OCI-LY1 (cell line): ENCODE measurements around the gene ZNF672.

Source experiments
- H2AFZ ChIP-seq: fragments of 200-600 bp; sonication (generic), shearing (Covaris generic); 2 replicates; pipeline ENCODE4 v1.6.0; 2014; ENCODE audit warnings: antibody characterized with exemption, mild to moderate bottlenecking, low read length
- H3F3A ChIP-seq: fragments of 200-600 bp; sonication (generic), shearing (Covaris generic); 2 replicates; pipeline ENCODE4 v1.6.0; 2014; ENCODE audit warnings: mild to moderate bottlenecking, antibody characterized with exemption, low read length, moderate library complexity; ENCODE audit not compliant: insufficient read depth
- H3K27ac ChIP-seq: fragments of 200-600 bp; sonication (generic); 2 replicates; pipeline ENCODE4 v1.5.1; 2014; ENCODE audit warnings: low read length, mixed run types, mild to moderate bottlenecking, low read depth; ENCODE audit not compliant: poor library complexity, severe bottlenecking
- H3K27me3 ChIP-seq: fragments of 200-600 bp; sonication (generic); 2 replicates; pipeline ENCODE4 v1.6.0; 2014; ENCODE audit warnings: antibody characterized with exemption, mild to moderate bottlenecking, low read length, moderate library complexity; ENCODE audit not compliant: insufficient read depth
- H3K36me3 ChIP-seq: fragments of 200-600 bp; sonication (generic); 2 replicates; pipeline ENCODE4 v1.6.1; 2014; ENCODE audit warnings: mild to moderate bottlenecking, antibody characterized with exemption, low read length, moderate library complexity, mixed read lengths; ENCODE audit not compliant: insufficient read depth
- H3K4me1 ChIP-seq: fragments of 200-600 bp; sonication (generic); 2 replicates; pipeline ENCODE4 v1.5.1; 2014; ENCODE audit warnings: mild to moderate bottlenecking, low read length, moderate library complexity; ENCODE audit not compliant: insufficient read depth, severe bottlenecking
- H3K4me2 ChIP-seq: fragments of 200-600 bp; sonication (generic), shearing (Covaris generic); 2 replicates; pipeline ENCODE4 v1.6.1; 2014; ENCODE audit warnings: low read length
- H3K4me3 ChIP-seq: fragments of 200-600 bp; sonication (generic); 2 replicates; pipeline ENCODE4 v1.5.1; 2014; ENCODE audit warnings: low read length, low read depth, mild to moderate bottlenecking, mixed read lengths; ENCODE audit not compliant: poor library complexity, severe bottlenecking
- H3K79me2 ChIP-seq: fragments of 200-600 bp; shearing (Covaris generic); 2 replicates; pipeline ENCODE4 v1.6.1; 2016; ENCODE audit warnings: mixed run types, low read length, mixed read lengths; ENCODE audit not compliant: insufficient read depth
- H3K9ac ChIP-seq: fragments of 200-600 bp; sonication (generic), shearing (Covaris generic); 2 replicates; pipeline ENCODE4 v1.6.1; 2014; ENCODE audit warnings: mild to moderate bottlenecking, low read length, mixed read lengths
- H3K9me2 ChIP-seq: fragments of 200-600 bp; sonication (generic), shearing (Covaris generic); 2 replicates; pipeline ENCODE4 v1.6.1; 2014; ENCODE audit warnings: low read depth, mild to moderate bottlenecking, low read length, mixed read lengths
- H3K9me3 ChIP-seq: fragments of 200-600 bp; shearing (Covaris generic); 2 replicates; pipeline ENCODE4 v1.6.1; 2014; ENCODE audit warnings: low read length, mixed read lengths
- H4K20me1 ChIP-seq: fragments of 200-600 bp; sonication (generic), shearing (Covaris generic); 2 replicates; pipeline ENCODE4 v1.6.0; 2016; ENCODE audit warnings: mild to moderate bottlenecking, low read length; ENCODE audit not compliant: insufficient read depth
- EZH2 ChIP-seq: fragments of 200-600 bp; sonication (generic), shearing (Covaris generic); IDR thresholded peaks from 2 replicates; pipeline ENCODE4 v1.8.0; 2017; ENCODE audit warnings: borderline replicate concordance, mixed run types, mild to moderate bottlenecking, antibody characterized with exemption, low read length, moderate library complexity, mixed read lengths
- TF ChIP-seq, protein P1 (sequence below): fragments of 200-600 bp; sonication (generic), shearing (Covaris generic); IDR thresholded peaks from 2 replicates; pipeline ENCODE4 v1.5.1; 2017; ENCODE audit warnings: mild to moderate bottlenecking, antibody characterized with exemption, low read length, moderate library complexity, mixed read lengths

ZNF672 gene

DNA sequence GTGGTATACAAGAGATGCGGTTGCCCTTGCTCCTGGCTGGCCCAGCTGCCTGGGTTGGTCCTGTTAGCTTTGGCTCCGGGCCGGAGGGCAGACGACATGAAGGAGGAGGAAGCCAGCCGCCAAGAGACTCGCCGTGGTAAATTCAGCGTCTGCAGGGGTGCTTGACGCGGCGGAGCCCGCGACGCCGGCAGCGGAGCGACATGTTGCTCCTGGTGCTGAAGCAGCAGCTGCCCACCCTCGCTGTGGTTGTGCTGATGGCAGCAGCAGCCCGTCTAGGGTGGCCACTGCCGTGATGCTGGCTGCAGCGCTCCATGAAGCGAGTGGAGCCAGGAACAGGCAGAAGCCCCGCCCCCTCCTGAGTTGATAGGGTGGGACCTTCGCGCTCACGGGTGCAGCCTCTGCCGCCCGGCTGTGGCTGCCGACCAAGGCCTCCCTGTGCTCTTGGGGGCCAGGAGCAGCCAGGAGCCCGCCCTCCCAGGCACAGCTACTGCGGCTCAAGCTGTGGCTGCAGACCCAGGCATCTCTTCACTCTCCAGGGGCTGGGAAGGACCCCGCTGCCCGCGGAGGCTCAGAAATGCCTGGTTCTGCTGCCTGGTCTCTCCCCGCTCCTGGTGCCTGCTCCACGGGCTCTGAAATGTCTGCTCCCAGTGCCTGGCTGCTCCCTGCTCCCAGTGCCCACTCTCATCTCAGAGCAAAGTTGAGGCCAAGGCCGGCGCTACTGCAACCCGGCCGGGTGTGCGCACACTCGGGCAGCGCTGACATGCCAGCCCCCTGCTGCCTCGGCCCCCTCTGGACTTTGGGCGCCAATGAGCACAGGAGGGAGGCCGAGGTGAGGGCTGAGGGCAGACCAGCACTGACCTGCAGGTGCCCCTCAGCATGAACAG, 25.2 kb downstream of the ZNF672 start:
- 0 out of 2 replicates have a peak overlapping the region, but pooled peaks have one; percentile 6 for H2AFZ ChIP-seq
- no peaks in the 10 kb centered on the region for H3F3A ChIP-seq
- no peaks in the 10 kb centered on the region for H4K20me1 ChIP-seq
- H3K36me3 ChIP-seq, result no peaks in the 10 kb centered on the region; the same call in 1 of the 2 replicates
- H3K27ac ChIP-seq, result no peak overlapping the region
- peak overlapping the region; percentile 56 for H3K4me2 ChIP-seq
- H3K27me3 ChIP-seq, result no peaks in the 10 kb centered on the region
- H3K9me2 ChIP-seq, result no peaks in the 10 kb centered on the region
- H3K79me2 ChIP-seq, result no peaks in the 10 kb centered on the region
- peak overlapping the region; percentile 45 for H3K9ac ChIP-seq
- TF ChIP-seq, protein P1, sequence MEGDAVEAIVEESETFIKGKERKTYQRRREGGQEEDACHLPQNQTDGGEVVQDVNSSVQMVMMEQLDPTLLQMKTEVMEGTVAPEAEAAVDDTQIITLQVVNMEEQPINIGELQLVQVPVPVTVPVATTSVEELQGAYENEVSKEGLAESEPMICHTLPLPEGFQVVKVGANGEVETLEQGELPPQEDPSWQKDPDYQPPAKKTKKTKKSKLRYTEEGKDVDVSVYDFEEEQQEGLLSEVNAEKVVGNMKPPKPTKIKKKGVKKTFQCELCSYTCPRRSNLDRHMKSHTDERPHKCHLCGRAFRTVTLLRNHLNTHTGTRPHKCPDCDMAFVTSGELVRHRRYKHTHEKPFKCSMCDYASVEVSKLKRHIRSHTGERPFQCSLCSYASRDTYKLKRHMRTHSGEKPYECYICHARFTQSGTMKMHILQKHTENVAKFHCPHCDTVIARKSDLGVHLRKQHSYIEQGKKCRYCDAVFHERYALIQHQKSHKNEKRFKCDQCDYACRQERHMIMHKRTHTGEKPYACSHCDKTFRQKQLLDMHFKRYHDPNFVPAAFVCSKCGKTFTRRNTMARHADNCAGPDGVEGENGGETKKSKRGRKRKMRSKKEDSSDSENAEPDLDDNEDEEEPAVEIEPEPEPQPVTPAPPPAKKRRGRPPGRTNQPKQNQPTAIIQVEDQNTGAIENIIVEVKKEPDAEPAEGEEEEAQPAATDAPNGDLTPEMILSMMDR, result no peak
- TF ChIP-seq EZH2, result no peak
- no peaks in the 10 kb centered on the region for H3K9me3 ChIP-seq
- peak overlapping the region; percentile 57 for H3K4me3 ChIP-seq
- H3K4me1 ChIP-seq, result peaks cover 26% of the 10 kb centered on the region

DNA sequence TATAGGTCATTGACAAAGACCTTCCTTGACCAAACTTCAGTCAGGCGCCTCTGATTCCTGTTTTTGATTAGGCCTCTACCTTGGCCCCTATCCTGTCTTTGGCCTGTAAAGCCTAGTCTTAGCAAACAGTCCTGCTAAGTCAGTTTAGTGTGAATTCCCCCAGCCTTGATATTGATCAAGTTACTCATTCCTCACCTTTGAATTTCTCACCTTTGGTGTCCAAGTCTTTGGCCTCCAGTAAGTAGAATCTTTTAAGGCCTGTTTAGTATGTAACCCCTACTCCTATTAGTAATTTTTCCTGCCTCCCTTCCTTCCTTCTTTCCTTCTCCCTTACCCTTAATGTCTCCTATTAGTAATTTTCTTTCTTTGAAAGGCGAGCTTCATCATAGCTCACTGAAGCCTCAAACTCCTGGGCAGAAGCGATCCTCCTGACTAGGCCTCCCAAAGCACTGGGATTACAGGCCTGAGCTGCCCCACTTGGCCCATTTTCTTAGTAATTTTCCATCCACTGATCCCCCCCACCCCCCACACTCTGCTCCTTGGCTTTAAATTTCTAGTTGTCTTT, 33.9 kb downstream of the ZNF672 start:
- Histone ChIP-seq H2AFZ (no peak overlapping the region), H3K36me3 (no peaks in the 10 kb centered on the region), H3K9me3 (no peaks in the 10 kb centered on the region), H3K4me2 (no peak overlapping the region), H3K79me2 (no peaks in the 10 kb centered on the region), H3F3A (0 out of 2 replicates have a peak, but pooled peaks cover 4% of the 10 kb centered on the region), H3K27ac (no peak overlapping the region), H3K9ac (no peak overlapping the region), H4K20me1 (no peaks in the 10 kb centered on the region), H3K4me1 (peaks cover 6% of the 10 kb centered on the region), H3K9me2 (no peaks in the 10 kb centered on the region), H3K4me3 (no peak overlapping the region), H3K27me3 (no peaks in the 10 kb centered on the region)
- TF ChIP-seq, protein P1, result no peak
- no peak for TF ChIP-seq EZH2

- Histone ChIP-seq H3F3A (0 out of 2 replicates have a peak, but pooled peaks cover 4% of the 10 kb centered on the region), H3K4me3 (peak overlapping the region; percentile 76), H3K27me3 (no peaks in the 10 kb centered on the region), H3K9ac (peak overlapping the region; percentile 68), H3K27ac (peak overlapping the region; percentile 65), H3K79me2 (no peaks in the 10 kb centered on the region), H3K4me1 (peaks cover 6% of the 10 kb centered on the region), H2AFZ (peak overlapping the region; percentile 27), H3K36me3 (no peaks in the 10 kb centered on the region), H4K20me1 (no peaks in the 10 kb centered on the region), H3K9me3 (no peaks in the 10 kb centered on the region), H3K4me2 (peak overlapping the region; percentile 66), H3K9me2 (no peaks in the 10 kb centered on the region)
- TF ChIP-seq, protein P1, result no peak
- TF ChIP-seq EZH2, result no peak
Observed at GRCh38 chr1:248872752-248873408, 34.9 kb downstream of the ZNF672 start.
